GM12801 (cell line): ENCODE data around the gene LAG3.

ENCODE experiments used
- CTCF ChIP-seq: IDR thresholded peaks from one replicate; pipeline ENCODE4 v1.5.1; 2011; ENCODE audit warnings: control low read depth; ENCODE audit not compliant: insufficient read length; ENCODE audit errors: extremely low read depth

Gene LAG3

GRCh38 chr12:6766651-6767349, 5.5 kb upstream of the LAG3 start:
- TF ChIP-seq CTCF = no peak

GRCh38 chr12:6767353-6768319, 4.7 kb upstream of the LAG3 start:
- TF ChIP-seq CTCF = no peak

GRCh38 chr12:6768437-6768914, 3.8 kb upstream of the LAG3 start:
- TF ChIP-seq CTCF = no peak

- no peak for TF ChIP-seq CTCF
These were observed 3.3 kb upstream of the LAG3 start for GRCh38 chr12:6768990-6769389.

GRCh38 chr12:6769666-6770065, 2.7 kb upstream of the LAG3 start:
- no peak for TF ChIP-seq CTCF

GRCh38 chr12:6770094-6770493, 2.2 kb upstream of the LAG3 start:
- TF ChIP-seq CTCF = no peak

- TF ChIP-seq CTCF = no peak
These were observed 1.7 kb upstream of the LAG3 start for GRCh38 chr12:6770600-6770999.
